HCT116 (cell line): Measurements from ENCODE around the gene ANTXRL.

Source experiments
- POLR2A ChIP-seq: IDR thresholded peaks from 2 replicates; pipeline ENCODE4 v1.7.0; 2011; ENCODE audit warnings: borderline replicate concordance; ENCODE audit not compliant: insufficient read depth, insufficient read length; ENCODE audit errors: extremely low read depth
- POLR2AphosphoS5 ChIP-seq: IDR thresholded peaks from 2 replicates; pipeline ENCODE4 v1.6.1; 2011; ENCODE audit warnings: mild to moderate bottlenecking, low read depth, low read length, moderate library complexity
- SP1 ChIP-seq: IDR thresholded peaks from 2 replicates; pipeline ENCODE4 v1.6.1; 2012; ENCODE audit warnings: low read depth
- SRF ChIP-seq: IDR thresholded peaks from 2 replicates; pipeline ENCODE4 v1.6.1; 2012; ENCODE audit warnings: low read depth
- TF ChIP-seq, protein P1 (sequence below), 3 experiments: fragments of 200-600 bp in 1 of 3; sonication (generic) in 1 of 3; IDR thresholded peaks in 2 of 3; conservative IDR thresholded peaks in 1 of 3; 2 replicates each; pipeline ENCODE4 v1.5.1; 2012 to 2017; ENCODE audit warnings: low read depth in 2 of 3, low read length in 2 of 3, antibody characterized with exemption in 1 of 3, borderline replicate concordance in 1 of 3, control low read depth in 1 of 3, mild to moderate bottlenecking in 1 of 3, mixed read lengths in 1 of 3, mixed run types in 1 of 3, moderate library complexity in 1 of 3; ENCODE audit not compliant: insufficient read depth in 1 of 3
- TF ChIP-seq, protein P2 (sequence below): IDR thresholded peaks from 2 replicates; pipeline ENCODE4 v1.6.1; 2011; ENCODE audit warnings: mild to moderate bottlenecking, low read length, moderate library complexity; ENCODE audit not compliant: insufficient replicate concordance; ENCODE audit errors: extremely low read depth

DNA sequence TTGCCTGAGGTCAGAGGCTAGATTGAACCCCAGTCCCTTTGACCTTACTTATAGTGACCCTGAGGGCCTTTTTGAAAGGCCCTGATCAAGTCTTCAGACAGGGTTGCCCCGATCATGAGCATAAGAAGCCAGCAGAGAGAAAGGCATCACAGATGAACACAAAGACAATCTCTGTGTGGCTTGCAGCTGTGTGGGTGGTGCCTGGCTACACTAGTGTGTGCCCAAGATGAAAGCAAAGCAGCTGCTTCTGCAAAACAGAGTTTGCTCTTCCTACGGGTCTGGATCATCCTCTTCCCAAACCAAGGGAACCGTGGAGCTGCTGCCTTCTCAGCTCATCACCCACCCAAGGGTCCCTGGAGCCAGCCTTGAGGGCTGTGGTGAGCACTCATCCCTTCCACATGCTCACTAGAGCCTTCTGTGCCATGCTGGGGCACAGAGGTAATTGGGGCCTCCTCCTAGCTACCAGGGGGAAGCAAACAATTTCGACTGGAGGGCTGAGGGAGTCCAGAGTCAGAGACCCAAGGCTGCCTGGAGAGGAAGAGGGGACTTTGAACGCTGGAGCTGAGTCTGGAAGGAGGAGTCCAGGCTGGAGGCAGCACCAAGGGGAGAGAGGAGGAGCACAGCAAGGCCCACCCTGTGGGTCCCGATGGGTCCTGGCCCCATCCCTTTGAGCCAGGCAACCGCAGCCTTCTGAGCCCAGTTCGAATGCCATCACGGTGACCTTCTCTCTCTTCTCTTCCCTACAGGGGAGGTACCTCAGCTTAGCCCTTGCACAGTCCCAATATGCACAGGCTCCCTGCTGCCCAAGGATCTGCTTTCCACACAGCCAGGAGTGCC is 42.3 kb downstream of the ANTXRL start:
- TF ChIP-seq, protein P1, sequence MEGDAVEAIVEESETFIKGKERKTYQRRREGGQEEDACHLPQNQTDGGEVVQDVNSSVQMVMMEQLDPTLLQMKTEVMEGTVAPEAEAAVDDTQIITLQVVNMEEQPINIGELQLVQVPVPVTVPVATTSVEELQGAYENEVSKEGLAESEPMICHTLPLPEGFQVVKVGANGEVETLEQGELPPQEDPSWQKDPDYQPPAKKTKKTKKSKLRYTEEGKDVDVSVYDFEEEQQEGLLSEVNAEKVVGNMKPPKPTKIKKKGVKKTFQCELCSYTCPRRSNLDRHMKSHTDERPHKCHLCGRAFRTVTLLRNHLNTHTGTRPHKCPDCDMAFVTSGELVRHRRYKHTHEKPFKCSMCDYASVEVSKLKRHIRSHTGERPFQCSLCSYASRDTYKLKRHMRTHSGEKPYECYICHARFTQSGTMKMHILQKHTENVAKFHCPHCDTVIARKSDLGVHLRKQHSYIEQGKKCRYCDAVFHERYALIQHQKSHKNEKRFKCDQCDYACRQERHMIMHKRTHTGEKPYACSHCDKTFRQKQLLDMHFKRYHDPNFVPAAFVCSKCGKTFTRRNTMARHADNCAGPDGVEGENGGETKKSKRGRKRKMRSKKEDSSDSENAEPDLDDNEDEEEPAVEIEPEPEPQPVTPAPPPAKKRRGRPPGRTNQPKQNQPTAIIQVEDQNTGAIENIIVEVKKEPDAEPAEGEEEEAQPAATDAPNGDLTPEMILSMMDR (IDR thresholded peaks at IDR 0.05 in 2 of 3, conservative IDR thresholded peaks at IDR 0.05 in 1 of 3; ENCODE audit: borderline replicate concordance in 1 of 3, insufficient read depth in 1 of 3, low read depth in 2 of 3, low read length in 2 of 3) = no peak
- no peak for TF ChIP-seq POLR2AphosphoS5
- no peak for TF ChIP-seq SP1
- TF ChIP-seq, protein P2, sequence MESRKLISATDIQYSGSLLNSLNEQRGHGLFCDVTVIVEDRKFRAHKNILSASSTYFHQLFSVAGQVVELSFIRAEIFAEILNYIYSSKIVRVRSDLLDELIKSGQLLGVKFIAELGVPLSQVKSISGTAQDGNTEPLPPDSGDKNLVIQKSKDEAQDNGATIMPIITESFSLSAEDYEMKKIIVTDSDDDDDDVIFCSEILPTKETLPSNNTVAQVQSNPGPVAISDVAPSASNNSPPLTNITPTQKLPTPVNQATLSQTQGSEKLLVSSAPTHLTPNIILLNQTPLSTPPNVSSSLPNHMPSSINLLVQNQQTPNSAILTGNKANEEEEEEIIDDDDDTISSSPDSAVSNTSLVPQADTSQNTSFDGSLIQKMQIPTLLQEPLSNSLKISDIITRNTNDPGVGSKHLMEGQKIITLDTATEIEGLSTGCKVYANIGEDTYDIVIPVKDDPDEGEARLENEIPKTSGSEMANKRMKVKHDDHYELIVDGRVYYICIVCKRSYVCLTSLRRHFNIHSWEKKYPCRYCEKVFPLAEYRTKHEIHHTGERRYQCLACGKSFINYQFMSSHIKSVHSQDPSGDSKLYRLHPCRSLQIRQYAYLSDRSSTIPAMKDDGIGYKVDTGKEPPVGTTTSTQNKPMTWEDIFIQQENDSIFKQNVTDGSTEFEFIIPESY = no peak
- no peak for TF ChIP-seq POLR2A
- TF ChIP-seq SRF = no peak
